GM12878 (cell line): ENCODE data around the gene PIK3R3. TPM values are rescaled to one million over a fixed set of nuclear protein-coding genes. Genes with fewer than 3 reads are reported as not detected.

Experiments used
- BACH1 ChIP-seq: fragments of 450-650 bp; IDR thresholded peaks from 2 replicates; pipeline ENCODE4 v1.6.1; 2017; ENCODE audit warnings: mild to moderate bottlenecking, borderline replicate concordance
- BRCA1 ChIP-seq: IDR thresholded peaks from 2 replicates; pipeline ENCODE4 v1.6.1; 2011; ENCODE audit warnings: low read depth, low read length, improper control_type of control experiment
- DPF2 ChIP-seq: fragments of 450-650 bp; IDR thresholded peaks from 2 replicates; pipeline ENCODE4 v1.6.1; 2017; ENCODE audit warnings: mild to moderate bottlenecking
- IRF3 ChIP-seq: fragments of 450-650 bp; IDR thresholded peaks from 2 replicates; pipeline ENCODE4 v1.6.1; 2014; ENCODE audit warnings: mild to moderate bottlenecking
- KLF5 ChIP-seq: fragments of 450-650 bp; IDR thresholded peaks from 2 replicates; pipeline ENCODE4 v1.6.1; 2014; ENCODE audit warnings: mild to moderate bottlenecking; ENCODE audit not compliant: partially characterized antibody
- NBN ChIP-seq: fragments of 450-650 bp; IDR thresholded peaks from 2 replicates; pipeline ENCODE4 v1.6.1; 2016
- NFYA ChIP-seq: IDR thresholded peaks from 2 replicates; pipeline ENCODE4 v1.6.1; 2011; ENCODE audit warnings: low read depth, mild to moderate bottlenecking, low read length, improper control_type of control experiment, borderline replicate concordance
- PAX8 ChIP-seq: fragments of 450-650 bp; IDR thresholded peaks from 2 replicates; pipeline ENCODE4 v1.6.1; 2017; ENCODE audit warnings: mild to moderate bottlenecking, moderate library complexity
- PKNOX1 ChIP-seq: fragments of 450-650 bp; IDR thresholded peaks from 2 replicates; pipeline ENCODE4 v1.6.1; 2016; ENCODE audit warnings: mild to moderate bottlenecking
- RB1 ChIP-seq: fragments of 450-650 bp; formaldehyde crosslinking; IDR thresholded peaks from 2 replicates; pipeline ENCODE4 v1.6.1; 2017; ENCODE audit warnings: mild to moderate bottlenecking, borderline replicate concordance
- RUNX3 ChIP-seq: IDR thresholded peaks from 2 replicates; pipeline ENCODE4 v1.6.1; 2012; ENCODE audit warnings: low read length, inconsistent platforms
- SMC3 ChIP-seq: IDR thresholded peaks from 2 replicates; pipeline ENCODE4 v1.6.1; 2011; ENCODE audit warnings: low read length, improper control_type of control experiment, borderline replicate concordance
- SREBF1 ChIP-seq: IDR thresholded peaks from 2 replicates; pipeline ENCODE4 v1.6.1; 2012; ENCODE audit warnings: mild to moderate bottlenecking, low read length
- TCF7 ChIP-seq: IDR thresholded peaks from 2 replicates; pipeline ENCODE4 v1.6.1; 2014; ENCODE audit warnings: antibody characterized with exemption, borderline replicate concordance
- USF1 ChIP-seq: IDR thresholded peaks from 2 replicates; pipeline ENCODE4 v1.6.1; 2011; ENCODE audit warnings: borderline replicate concordance, low read depth, mild to moderate bottlenecking, moderate library complexity, mixed read lengths, low read length; ENCODE audit not compliant: insufficient read depth; ENCODE audit errors: extremely low read length
- WRNIP1 ChIP-seq: IDR thresholded peaks from 2 replicates; pipeline ENCODE4 v1.6.1; 2011; ENCODE audit warnings: low read depth, low read length, improper control_type of control experiment, borderline replicate concordance
- polyA plus RNA-seq, 11 experiments: library from polyadenylated mRNA; depleted of rRNA in 4 of 11; unstranded in 6 of 11; stranded (reverse) in 5 of 11; fragments of >200 nt; fragmentation: Nextera tagmentation in 4 of 11; fragmentation: Illumina TruSeq in 1 of 11; extraction: Ambion mirVana in 4 of 11; extraction: Trizol in 1 of 11; gene quantifications; 1 replicate in 1 of 11; 2 replicates in 10 of 11; pipeline versions ENCODE4 v1.2.1 to v1.2.3, GENCODE V29; 2011 to 2016; ENCODE audit warnings: inconsistent platforms in 2 of 11, missing spikeins in 2 of 11, low read depth in 1 of 11
- total RNA-seq, 4 experiments: library from RNA; depleted of rRNA in 3 of 4; stranded (reverse); fragments of >200 nt in 3 of 4; fragmentation: Illumina TruSeq in 1 of 4; extraction: Trizol in 1 of 4; gene quantifications; 2 replicates each; pipeline versions ENCODE4 v1.2.1 to v1.2.3, GENCODE V29; 2013 to 2021
- TF ChIP-seq, protein P1 (sequence below): IDR thresholded peaks from 2 replicates; pipeline ENCODE4 v1.6.1; 2011; ENCODE audit warnings: low read depth, mild to moderate bottlenecking, low read length, moderate library complexity, borderline replicate concordance; ENCODE audit errors: extremely low read depth
- TF ChIP-seq, protein P2 (sequence below): fragments of 450-650 bp; IDR thresholded peaks from 2 replicates; pipeline ENCODE4 v1.6.1; 2016; ENCODE audit warnings: mild to moderate bottlenecking
- TF ChIP-seq, protein P3 (sequence below): fragments of 450-650 bp; formaldehyde crosslinking; IDR thresholded peaks from 2 replicates; pipeline ENCODE4 v1.4.0; 2022; ENCODE audit warnings: mild to moderate bottlenecking, moderate library complexity

The PIK3R3 gene
- total and polyA plus RNA-seq, 10 of the 15 experiments (the other 5 are each of a cell fraction or from before 2014, with no cell fraction given): 4.8 to 27.0 (median 19.8) TPM

GRCh38 chr1:46062651-46063319 lies 69.6 kb downstream of the PIK3R3 start (continued):
- TF ChIP-seq, protein P1, sequence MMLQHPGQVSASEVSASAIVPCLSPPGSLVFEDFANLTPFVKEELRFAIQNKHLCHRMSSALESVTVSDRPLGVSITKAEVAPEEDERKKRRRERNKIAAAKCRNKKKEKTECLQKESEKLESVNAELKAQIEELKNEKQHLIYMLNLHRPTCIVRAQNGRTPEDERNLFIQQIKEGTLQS: no peak
- TF ChIP-seq BACH1 (no peak), SMC3 (no peak), WRNIP1 (no peak), KLF5 (no peak), RUNX3 (peak; percentile 89), PKNOX1 (peak; percentile 45; the same call in 1 of the 2 replicates), DPF2 (peak; percentile 86), PAX8 (no peak), BRCA1 (no peak), NFYA (no peak), NBN (peak; percentile 67), SREBF1 (no peak), USF1 (no peak), IRF3 (no peak), TCF7 (no peak), RB1 (no peak)
- TF ChIP-seq, protein P2, sequence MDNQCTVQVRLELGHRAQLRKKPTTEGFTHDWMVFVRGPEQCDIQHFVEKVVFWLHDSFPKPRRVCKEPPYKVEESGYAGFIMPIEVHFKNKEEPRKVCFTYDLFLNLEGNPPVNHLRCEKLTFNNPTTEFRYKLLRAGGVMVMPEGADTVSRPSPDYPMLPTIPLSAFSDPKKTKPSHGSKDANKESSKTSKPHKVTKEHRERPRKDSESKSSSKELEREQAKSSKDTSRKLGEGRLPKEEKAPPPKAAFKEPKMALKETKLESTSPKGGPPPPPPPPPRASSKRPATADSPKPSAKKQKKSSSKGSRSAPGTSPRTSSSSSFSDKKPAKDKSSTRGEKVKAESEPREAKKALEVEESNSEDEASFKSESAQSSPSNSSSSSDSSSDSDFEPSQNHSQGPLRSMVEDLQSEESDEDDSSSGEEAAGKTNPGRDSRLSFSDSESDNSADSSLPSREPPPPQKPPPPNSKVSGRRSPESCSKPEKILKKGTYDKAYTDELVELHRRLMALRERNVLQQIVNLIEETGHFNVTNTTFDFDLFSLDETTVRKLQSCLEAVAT: peak; percentile 81
- TF ChIP-seq, protein P3, sequence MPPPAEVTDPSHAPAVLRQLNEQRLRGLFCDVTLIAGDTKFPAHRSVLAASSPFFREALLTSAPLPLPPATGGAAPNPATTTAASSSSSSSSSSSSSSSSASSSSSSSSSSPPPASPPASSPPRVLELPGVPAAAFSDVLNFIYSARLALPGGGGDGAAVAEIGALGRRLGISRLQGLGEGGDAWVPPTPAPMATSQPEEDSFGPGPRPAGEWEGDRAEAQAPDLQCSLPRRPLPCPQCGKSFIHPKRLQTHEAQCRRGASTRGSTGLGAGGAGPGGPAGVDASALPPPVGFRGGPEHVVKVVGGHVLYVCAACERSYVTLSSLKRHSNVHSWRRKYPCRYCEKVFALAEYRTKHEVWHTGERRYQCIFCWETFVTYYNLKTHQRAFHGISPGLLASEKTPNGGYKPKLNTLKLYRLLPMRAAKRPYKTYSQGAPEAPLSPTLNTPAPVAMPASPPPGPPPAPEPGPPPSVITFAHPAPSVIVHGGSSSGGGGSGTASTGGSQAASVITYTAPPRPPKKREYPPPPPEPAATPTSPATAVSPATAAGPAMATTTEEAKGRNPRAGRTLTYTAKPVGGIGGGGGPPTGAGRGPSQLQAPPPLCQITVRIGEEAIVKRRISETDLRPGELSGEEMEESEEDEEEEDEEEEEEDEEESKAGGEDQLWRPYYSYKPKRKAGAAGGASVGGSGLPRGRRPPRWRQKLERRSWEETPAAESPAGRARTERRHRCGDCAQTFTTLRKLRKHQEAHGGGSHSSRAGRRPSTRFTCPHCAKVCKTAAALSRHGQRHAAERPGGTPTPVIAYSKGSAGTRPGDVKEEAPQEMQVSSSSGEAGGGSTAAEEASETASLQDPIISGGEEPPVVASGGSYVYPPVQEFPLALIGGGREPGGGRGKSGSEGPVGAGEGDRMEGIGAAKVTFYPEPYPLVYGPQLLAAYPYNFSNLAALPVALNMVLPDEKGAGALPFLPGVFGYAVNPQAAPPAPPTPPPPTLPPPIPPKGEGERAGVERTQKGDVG (CRISPR knock-in tag): no peak
